ENCODE data around the gene AKAP8L.
"Not testable (repeated sequence)": the region's sequence is repeated elsewhere in the genome, so short reads cannot be mapped to it uniquely, and the experiment has no call there.

The AKAP8L gene

GRCh38 chr19:15379083-15379998 is 39.4 kb downstream of the AKAP8L start, which contains the start of gene AKAP8:
Gene AKAP8, minus strand, starts transcription at chr19:15379787. Its CDS starts 56 bp downstream, at chr19:15379731.
- peak; percentile 100 for DNase-seq

- peak; percentile 89 for DNase-seq
Measured at GRCh38 chr19:15378534-15379082, 40.2 kb downstream of the AKAP8L start.

- no peak for DNase-seq
Measured at GRCh38 chr19:15374796-15375440, 43.9 kb downstream of the AKAP8L start.

GRCh38 chr19:15374105-15374651 is 44.6 kb downstream of the AKAP8L start:
- DNase-seq = no peak

- DNase-seq = no peak
Measured at GRCh38 chr19:15373644-15374043, 45.1 kb downstream of the AKAP8L start.

- no peak for DNase-seq
Measured at GRCh38 chr19:15372891-15373301, 45.9 kb downstream of the AKAP8L start.

- no peak for DNase-seq
Measured at GRCh38 chr19:15372470-15372869, 46.3 kb downstream of the AKAP8L start.

- no peak for DNase-seq
Measured at GRCh38 chr19:15371786-15372380, 46.9 kb downstream of the AKAP8L start.

GRCh38 chr19:15371119-15371518 is 47.7 kb downstream of the AKAP8L start:
- no peak for DNase-seq

- DNase-seq = no peak
Measured at GRCh38 chr19:15369594-15369891, 49.2 kb downstream of the AKAP8L start.

- DNase-seq = no peak
Measured at GRCh38 chr19:15368798-15369593, 49.8 kb downstream of the AKAP8L start.

GRCh38 chr19:15368051-15368632 is 50.6 kb downstream of the AKAP8L start:
- no peak for DNase-seq

GRCh38 chr19:15367439-15367838 is 51.3 kb downstream of the AKAP8L start:
- DNase-seq = no peak

- DNase-seq = no peak
Measured at GRCh38 chr19:15365264-15365663, 53.5 kb downstream of the AKAP8L start.

GRCh38 chr19:15363791-15364190 is 55.0 kb downstream of the AKAP8L start:
- not testable (repeated sequence) for DNase-seq

- not testable (repeated sequence) for DNase-seq
Measured at GRCh38 chr19:15363048-15363447, 55.7 kb downstream of the AKAP8L start.

- DNase-seq = not testable (repeated sequence)
Measured at GRCh38 chr19:15360015-15360414, 58.8 kb downstream of the AKAP8L start.

- peak; percentile 53 for DNase-seq
Measured at GRCh38 chr19:15358918-15359317, 59.9 kb downstream of the AKAP8L start.

- no peak for DNase-seq
Measured at GRCh38 chr19:15357906-15358305, 60.9 kb downstream of the AKAP8L start.

GRCh38 chr19:15354566-15355296 is 64.1 kb downstream of the AKAP8L start:
- DNase-seq = no peak

GRCh38 chr19:15353908-15354307 is 64.9 kb downstream of the AKAP8L start:
- DNase-seq = no peak
